ENCODE data around the gene ATXN2. TPM values are rescaled to one million over a fixed set of nuclear protein-coding genes. Genes with fewer than 3 reads are reported as not detected.

The ATXN2 gene
- total and polyA plus RNA-seq, 2 of the 4 experiments (the other 2 are of a cell fraction): 12.4 to 66.5 TPM

DNA sequence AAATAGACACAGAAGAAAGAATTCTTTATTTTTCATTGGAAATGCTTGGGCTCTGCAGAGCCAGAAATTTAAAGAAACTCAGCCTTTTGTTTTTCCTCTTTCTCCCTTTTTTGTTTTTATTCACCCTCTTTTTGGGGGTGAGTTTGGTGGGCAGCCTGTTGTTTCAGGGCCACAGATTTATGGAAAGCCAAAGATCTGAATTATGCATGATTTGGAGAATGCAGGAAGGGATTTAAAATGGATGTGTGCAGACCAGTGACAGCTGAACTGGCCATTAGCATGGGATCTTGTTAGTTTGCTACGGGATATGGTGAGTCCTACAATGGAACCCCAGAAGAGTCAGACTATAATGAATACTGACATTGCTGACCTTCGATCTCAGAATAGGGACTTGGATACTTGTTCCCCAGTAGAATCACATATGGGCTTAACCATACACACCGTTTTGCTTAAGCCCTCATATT, 7.7 kb upstream of the ATXN2 start:
- no peak overlapping the region for H4K5ac ChIP-seq (ENCODE audit: low read depth, low read length)
- H3K4me3 ChIP-seq (ENCODE audit: insufficient read depth, low read depth, low read length): no peak overlapping the region
- intact Hi-C loops (cut with micrococcal nuclease): no loop called here
- no TSS peak for BruUV-seq (replicated peaks)
- H3K27me3 ChIP-seq (ENCODE audit: control insufficient read depth, insufficient read depth, low read length): no peaks in the 10 kb centered on the region
- no peak overlapping the region for H3K4ac ChIP-seq (ENCODE audit: low read depth, low read length)
- in situ Hi-C loops (cut with MboI; ENCODE audit: low sequenced_read_pairs): no loop called here
- WGBS, 2 experiments (ENCODE audit: extremely low coverage in 2 of 2, insufficient read length in 1 of 2): no CpG with 5 or more reads among the region's 3 CpGs
- TF ChIP-seq RAD21 (IDR thresholded peaks at IDR 0.05; ENCODE audit: low read length): no peak
- no peak for TF ChIP-seq POLR2A (IDR thresholded peaks at IDR 0.05; ENCODE audit: low read depth, low read length)
- TF ChIP-seq BHLHE40 (IDR thresholded peaks at IDR 0.05; ENCODE audit: low read depth, low read length): no peak
- TF ChIP-seq CEBPB (IDR thresholded peaks at IDR 0.05; ENCODE audit: low read depth, low read length): no peak
- no peak overlapping the region for H4K91ac ChIP-seq (ENCODE audit: insufficient read depth, low read depth, low read length)
- no peak overlapping the region for H2AFZ ChIP-seq (replicated peaks; ENCODE audit: low read length, poor library complexity)
- H2BK15ac ChIP-seq (ENCODE audit: low read depth, low read length): no peak overlapping the region
- H3K36me3 ChIP-seq (ENCODE audit: control insufficient read depth, insufficient read depth, low read length): no peaks in the 10 kb centered on the region
- ChIA-PET POLR2A (ENCODE audit: unreplicated experiment) (interaction anchor here (0.6 kb wide), 1 partner anchor 23 kb away, joined by 5 read pairs; no protein-coding TSS in a partner anchor), CTCF (no interaction called here)
- no peak overlapping the region for H4K8ac ChIP-seq (ENCODE audit: low read depth in 2 of 2, low read length in 2 of 2)
- dilution Hi-C loops (cut with HindIII; ENCODE audit: low sequenced_read_pairs, unreplicated experiment): no loop called here
- peaks cover 3% of the 10 kb centered on the region in 2 experiments; a peak in 1 of 4 replicates for H3K79me1 ChIP-seq (ENCODE audit: low read depth in 1 of 2, low read length in 2 of 2)
- no peak overlapping the region for H3K9ac ChIP-seq (ENCODE audit: low read depth, low read length)
- H3K18ac ChIP-seq (ENCODE audit: low read depth, low read length): no peak overlapping the region
- H2BK5ac ChIP-seq (ENCODE audit: low read depth, low read length, poor library complexity, severe bottlenecking): no peak overlapping the region
- no peak overlapping the region for H2AK9ac ChIP-seq (replicated peaks; ENCODE audit: low read depth, low read length, poor library complexity)
- no peak overlapping the region for H3K56ac ChIP-seq (ENCODE audit: extremely low read depth, insufficient read depth, low read length)
- no peak overlapping the region for H2BK20ac ChIP-seq (ENCODE audit: low read depth, low read length)
- no peak overlapping the region for H2AK5ac ChIP-seq (ENCODE audit: low read depth, low read length)
- H3K4me1 ChIP-seq (ENCODE audit: control insufficient read depth, insufficient read depth, low read length): no peaks in the 10 kb centered on the region
- no peak overlapping the region for H3K23ac ChIP-seq (ENCODE audit: low read depth, low read length)
- H3K9me3 ChIP-seq (ENCODE audit: control insufficient read depth, insufficient read depth, low read length): no peaks in the 10 kb centered on the region
- ATAC-seq (ENCODE audit: low read depth): no peak
- H2BK120ac ChIP-seq (ENCODE audit: low read depth, low read length): no peak overlapping the region
- no peaks in the 10 kb centered on the region for H4K20me1 ChIP-seq (ENCODE audit: insufficient read depth, low read length)
- no peak overlapping the region for H3K27ac ChIP-seq (ENCODE audit: insufficient read depth, low read length)
- no peak overlapping the region for H3K4me2 ChIP-seq (ENCODE audit: low read depth, low read length)
- H3K14ac ChIP-seq (replicated peaks; ENCODE audit: low read depth, low read length): no peak overlapping the region
- no peaks in the 10 kb centered on the region for H3K9me1 ChIP-seq (ENCODE audit: insufficient read depth, low read length)
- DNase-seq: no peak
